AG04449 (cell line): ENCODE data around the gene HABP2.

Experiments
- CTCF ChIA-PET: fragments of 350-600 bp; formaldehyde crosslinking; extraction: SDS; loops from one replicate; lab custom pipeline; 2021; ENCODE audit warnings: antibody characterized with exemption; lab: Yijun Ruan, JAX
- POLR2A ChIA-PET: fragments of 400-600, 350-600 bp; formaldehyde crosslinking; extraction: SDS; loops from one replicate; lab custom pipeline; 2020; ENCODE audit warnings: antibody characterized with exemption, inconsistent platforms; lab: Yijun Ruan, JAX
- DNase-seq: peaks from one replicate; pipeline ENCODE4 v3.0.0-alpha.2; 2010; ENCODE audit warnings: low read depth, low spot score
- H3K4me3 ChIP-seq: 2 replicates; pipeline ENCODE4 v1.5.1; 2011; ENCODE audit warnings: low read depth, mild to moderate bottlenecking, control low read depth, low read length
- TF ChIP-seq, protein P1 (sequence below): IDR thresholded peaks from one replicate; pipeline ENCODE4 v1.5.1; 2011; ENCODE audit warnings: mild to moderate bottlenecking, moderate library complexity, low read length, control low read depth, inconsistent platforms; ENCODE audit not compliant: insufficient read depth; ENCODE audit errors: missing control alignments

HABP2 gene

DNA sequence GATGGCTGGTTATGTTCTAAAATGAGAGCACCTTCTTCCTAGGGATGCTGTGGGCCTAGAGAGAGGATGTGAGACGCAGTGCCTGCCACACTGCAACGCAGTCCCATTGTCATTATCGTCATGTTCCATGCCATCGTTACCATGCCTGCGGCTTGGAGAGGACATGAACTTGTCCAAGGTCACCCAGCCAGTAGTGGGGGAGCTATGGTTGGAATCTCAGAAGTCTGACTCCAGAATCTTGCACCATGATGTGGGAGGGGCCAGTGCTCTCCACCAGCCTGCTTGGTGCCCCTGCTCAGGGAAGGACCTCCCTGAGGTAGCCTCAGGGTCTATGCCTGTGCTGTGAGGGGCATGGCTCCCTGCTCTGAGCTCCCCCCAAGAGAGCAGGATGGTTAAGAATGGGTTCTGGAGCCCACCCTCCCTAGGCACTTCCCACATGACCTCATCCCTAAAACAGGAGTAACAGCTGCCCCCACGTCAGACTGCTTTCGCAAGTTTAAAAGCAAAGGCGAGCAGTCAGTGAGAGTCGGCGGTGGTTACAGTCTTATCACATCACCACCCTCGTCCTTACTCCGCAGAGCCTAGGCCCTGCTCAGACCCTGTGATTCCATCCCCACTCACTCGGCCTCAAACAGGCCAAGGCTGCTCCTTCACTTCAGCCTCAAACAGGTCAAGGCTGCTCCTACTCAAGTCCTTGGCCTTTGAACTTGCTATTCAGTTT, 50.4 kb downstream of the HABP2 start:
- TF ChIP-seq, protein P1, sequence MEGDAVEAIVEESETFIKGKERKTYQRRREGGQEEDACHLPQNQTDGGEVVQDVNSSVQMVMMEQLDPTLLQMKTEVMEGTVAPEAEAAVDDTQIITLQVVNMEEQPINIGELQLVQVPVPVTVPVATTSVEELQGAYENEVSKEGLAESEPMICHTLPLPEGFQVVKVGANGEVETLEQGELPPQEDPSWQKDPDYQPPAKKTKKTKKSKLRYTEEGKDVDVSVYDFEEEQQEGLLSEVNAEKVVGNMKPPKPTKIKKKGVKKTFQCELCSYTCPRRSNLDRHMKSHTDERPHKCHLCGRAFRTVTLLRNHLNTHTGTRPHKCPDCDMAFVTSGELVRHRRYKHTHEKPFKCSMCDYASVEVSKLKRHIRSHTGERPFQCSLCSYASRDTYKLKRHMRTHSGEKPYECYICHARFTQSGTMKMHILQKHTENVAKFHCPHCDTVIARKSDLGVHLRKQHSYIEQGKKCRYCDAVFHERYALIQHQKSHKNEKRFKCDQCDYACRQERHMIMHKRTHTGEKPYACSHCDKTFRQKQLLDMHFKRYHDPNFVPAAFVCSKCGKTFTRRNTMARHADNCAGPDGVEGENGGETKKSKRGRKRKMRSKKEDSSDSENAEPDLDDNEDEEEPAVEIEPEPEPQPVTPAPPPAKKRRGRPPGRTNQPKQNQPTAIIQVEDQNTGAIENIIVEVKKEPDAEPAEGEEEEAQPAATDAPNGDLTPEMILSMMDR = no peak
- ChIA-PET CTCF (no interaction called here), POLR2A (no interaction called here)
- DNase-seq = no peak
- no peak overlapping the region for H3K4me3 ChIP-seq

DNA sequence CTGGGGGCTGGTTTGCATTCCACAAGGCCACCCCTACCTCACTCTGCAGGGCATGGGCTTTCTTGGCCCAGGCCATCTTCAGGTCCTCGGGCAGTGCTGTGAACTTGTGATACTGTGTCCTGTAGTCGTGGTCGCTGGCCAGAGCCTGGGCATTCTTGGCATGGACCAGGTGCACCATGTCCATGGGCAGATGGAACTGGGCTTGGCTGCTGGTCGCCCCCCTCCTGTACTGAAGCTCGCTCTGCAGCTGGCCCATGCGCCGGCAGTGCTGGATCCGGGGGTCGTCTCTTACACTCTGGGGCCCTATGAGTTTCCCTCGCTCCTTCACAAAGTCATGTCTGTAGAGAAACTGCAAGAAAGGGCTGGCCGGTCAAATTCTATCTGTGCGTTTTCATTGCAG, 51.7 kb downstream of the HABP2 start:
- TF ChIP-seq, protein P1 = no peak
- CTCF ChIA-PET = no interaction called here
- H3K4me3 ChIP-seq = no peak overlapping the region
- DNase-seq = no peak
- POLR2A ChIA-PET = no interaction called here

DNA sequence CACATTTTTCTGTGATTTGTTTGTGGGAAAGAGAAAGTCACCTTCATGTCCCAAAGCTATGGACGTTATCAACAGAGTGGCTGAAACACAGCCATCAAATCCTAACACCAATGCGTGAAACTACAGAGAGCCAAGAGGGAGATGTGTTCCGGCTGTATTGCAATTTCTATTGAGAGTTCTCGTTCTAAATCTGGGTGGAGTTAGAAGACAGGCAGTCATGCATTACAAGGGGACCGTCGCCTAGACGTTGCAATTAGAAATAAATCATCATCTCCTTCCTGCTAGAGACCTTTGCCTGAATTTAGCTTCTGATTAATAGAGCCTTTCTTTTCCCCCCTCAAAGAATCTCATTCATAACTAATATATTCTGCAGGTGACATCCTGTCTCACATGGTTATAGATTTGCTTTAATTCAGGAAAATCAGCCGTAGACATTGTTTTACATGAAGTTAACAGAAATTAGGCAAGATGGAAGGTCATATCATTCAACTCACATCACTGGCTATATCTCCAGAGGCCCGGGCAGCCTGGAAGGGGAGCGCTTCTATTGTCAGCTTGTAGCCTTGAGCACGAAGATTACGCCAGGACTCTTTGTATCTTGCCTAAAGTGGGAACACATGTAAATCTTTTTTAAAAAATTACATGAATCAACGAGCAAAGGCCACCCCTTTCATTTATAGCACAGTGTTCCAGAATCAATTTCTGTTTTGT, 52.6 kb downstream of the HABP2 start:
- DNase-seq = no peak
- CTCF ChIA-PET = no interaction called here
- no peak overlapping the region for H3K4me3 ChIP-seq
- TF ChIP-seq, protein P1 = no peak
- POLR2A ChIA-PET = no interaction called here

DNA sequence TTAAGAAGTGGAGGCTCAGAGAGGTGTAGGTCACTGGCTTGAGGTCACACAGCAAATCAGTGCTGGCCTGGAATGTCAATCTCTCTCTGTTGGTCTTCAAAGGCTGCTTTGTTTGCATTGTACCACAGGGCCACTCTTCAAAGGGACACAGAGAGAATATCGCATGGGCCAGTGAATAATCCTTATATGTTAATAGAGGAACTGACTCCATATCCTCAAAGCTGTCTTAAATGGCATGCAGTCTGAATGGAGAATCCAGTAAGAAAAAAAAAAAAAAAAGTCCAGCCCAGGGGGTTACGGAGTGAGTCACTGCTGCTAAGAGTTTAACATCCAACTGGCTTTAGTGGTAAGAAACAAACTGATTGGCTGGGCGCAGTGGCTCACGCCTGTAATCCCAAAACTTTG, 56.9 kb downstream of the HABP2 start:
- ChIA-PET CTCF (no interaction called here), POLR2A (no interaction called here)
- TF ChIP-seq, protein P1 = no peak
- H3K4me3 ChIP-seq = no peak overlapping the region
- no peak for DNase-seq

DNA sequence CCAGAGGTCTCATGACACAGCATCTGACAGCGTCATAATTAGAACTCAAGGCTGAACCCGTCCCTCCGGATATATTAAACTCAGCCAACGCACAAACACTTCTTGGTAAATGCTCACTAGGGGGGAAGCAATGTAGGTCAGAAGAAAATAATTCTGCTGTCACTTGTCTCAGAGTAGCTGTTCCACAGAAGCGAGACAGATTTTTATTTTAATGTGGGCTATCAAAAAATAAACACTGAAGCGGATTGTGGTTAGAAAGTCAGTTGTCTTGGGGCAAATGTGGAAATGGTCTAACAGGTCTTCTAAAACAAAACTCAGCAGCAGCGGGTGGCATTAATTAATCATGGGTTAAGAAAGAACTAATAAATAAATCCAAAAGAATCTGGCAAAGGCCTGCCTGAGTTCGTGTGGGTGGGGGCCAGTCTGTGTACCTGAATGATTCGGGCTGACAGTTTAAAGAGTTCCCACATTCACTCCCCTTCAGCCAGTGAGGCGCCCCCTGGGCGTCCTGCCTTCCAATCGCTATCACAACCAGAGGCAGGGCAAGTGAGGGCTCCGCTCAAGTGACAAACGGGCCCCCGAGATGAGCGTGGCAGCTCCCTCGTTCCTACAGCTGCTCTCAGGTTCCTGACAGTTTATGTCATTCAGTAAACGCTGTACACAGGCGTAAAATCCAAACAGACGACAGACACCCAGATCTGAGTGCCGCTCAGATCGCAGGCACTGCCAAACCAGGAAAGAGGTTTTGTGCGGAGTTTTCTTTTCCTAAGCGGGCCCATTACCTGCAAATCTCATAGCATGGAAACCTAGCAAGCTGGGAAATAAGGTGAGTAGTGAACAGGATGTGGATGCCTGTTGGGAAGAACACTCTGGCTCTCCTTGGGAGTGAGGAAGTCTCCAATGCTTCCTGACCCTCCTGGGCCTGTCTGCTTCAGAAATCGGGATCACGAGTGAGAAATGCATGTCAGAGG, 58.1 kb downstream of the HABP2 start:
- DNase-seq = no peak
- CTCF ChIA-PET = no interaction called here
- POLR2A ChIA-PET = no interaction called here
- no peak overlapping the region for H3K4me3 ChIP-seq
- TF ChIP-seq, protein P1 = no peak

DNA sequence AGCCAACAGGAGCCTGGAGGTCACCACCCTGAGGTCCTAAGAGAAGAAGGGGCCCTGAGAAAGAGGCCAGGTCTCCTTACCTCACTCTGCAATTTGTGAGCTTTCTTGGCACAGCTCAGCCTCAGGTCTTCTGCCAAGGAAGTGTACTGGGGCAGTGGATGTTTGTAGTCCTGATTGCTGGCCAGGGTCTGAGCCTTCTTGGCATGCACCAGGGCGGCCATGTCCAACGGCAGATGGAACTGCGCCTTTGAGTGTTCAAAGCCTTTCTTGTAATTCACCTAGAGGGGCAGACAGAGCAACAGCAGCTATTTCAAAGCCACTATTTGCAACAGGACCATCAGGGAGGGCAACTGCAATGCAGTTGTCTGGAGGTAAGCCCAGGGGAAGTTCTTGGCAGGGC, 59.3 kb downstream of the HABP2 start:
- ChIA-PET POLR2A (no interaction called here), CTCF (no interaction called here)
- no peak for DNase-seq
- TF ChIP-seq, protein P1 = no peak
- no peak overlapping the region for H3K4me3 ChIP-seq
